OCI-LY1 (cell line): Measurements from ENCODE around the gene KRTAP10-9.

Experiments
- EZH2 ChIP-seq: fragments of 200-600 bp; sonication (generic), shearing (Covaris generic); IDR thresholded peaks from 2 replicates; pipeline ENCODE4 v1.8.0; 2017; ENCODE audit warnings: borderline replicate concordance, mixed run types, mild to moderate bottlenecking, antibody characterized with exemption, low read length, moderate library complexity, mixed read lengths
- TF ChIP-seq, protein P1 (sequence below): fragments of 200-600 bp; sonication (generic), shearing (Covaris generic); IDR thresholded peaks from 2 replicates; pipeline ENCODE4 v1.5.1; 2017; ENCODE audit warnings: mild to moderate bottlenecking, antibody characterized with exemption, low read length, moderate library complexity, mixed read lengths

DNA sequence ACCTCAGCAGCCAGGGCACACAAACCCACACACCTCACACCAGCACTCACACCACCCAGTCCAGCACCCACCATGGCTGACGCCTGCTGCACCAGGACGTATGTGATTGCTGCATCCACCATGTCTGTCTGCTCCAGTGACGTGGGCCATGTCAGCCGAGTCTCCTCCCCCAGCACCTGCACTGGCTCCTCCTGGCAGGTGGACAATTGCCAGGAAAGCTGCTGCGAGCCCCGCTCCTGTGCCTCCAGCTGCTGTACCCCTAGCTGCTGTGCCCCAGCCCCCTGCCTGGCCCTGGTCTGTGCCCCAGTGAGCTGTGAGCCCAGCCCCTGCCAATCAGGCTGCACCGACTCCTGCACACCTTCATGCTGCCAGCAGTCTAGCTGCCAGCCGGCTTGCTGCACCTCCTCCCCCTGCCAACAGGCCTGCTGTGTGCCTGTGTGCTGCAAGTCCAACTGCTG lies 14.8 kb upstream of the KRTAP10-9 start, which contains the start of gene KRTAP10-8:
- TF ChIP-seq, protein P1, sequence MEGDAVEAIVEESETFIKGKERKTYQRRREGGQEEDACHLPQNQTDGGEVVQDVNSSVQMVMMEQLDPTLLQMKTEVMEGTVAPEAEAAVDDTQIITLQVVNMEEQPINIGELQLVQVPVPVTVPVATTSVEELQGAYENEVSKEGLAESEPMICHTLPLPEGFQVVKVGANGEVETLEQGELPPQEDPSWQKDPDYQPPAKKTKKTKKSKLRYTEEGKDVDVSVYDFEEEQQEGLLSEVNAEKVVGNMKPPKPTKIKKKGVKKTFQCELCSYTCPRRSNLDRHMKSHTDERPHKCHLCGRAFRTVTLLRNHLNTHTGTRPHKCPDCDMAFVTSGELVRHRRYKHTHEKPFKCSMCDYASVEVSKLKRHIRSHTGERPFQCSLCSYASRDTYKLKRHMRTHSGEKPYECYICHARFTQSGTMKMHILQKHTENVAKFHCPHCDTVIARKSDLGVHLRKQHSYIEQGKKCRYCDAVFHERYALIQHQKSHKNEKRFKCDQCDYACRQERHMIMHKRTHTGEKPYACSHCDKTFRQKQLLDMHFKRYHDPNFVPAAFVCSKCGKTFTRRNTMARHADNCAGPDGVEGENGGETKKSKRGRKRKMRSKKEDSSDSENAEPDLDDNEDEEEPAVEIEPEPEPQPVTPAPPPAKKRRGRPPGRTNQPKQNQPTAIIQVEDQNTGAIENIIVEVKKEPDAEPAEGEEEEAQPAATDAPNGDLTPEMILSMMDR, result no peak
- TF ChIP-seq EZH2, result no peak
